ENCODE measurements around the gene PRRC2B. TPM values are rescaled to one million over a fixed set of nuclear protein-coding genes. Genes with fewer than 3 reads are reported as not detected.

Gene PRRC2B
- total and polyA plus RNA-seq, 2 experiments from 2014 or later: 45.0 to 193 TPM

- H3K4me3 Mint-ChIP-seq: no peak overlapping the region
- H2AFZ ChIP-seq: no peak overlapping the region
- H3K4me3 ChIP-seq: no peak overlapping the region
- H3K36me3 Mint-ChIP-seq (ENCODE audit: low read depth): peaks cover 95% of the 10 kb centered on the region
- 0 out of 3 replicates have a peak, but pooled peaks cover 2% of the 10 kb centered on the region for H3K4me1 Mint-ChIP-seq
- peaks cover 51% of the 10 kb centered on the region for H3K79me2 ChIP-seq (replicated peaks; ENCODE audit: insufficient read depth)
- H3K4me2 ChIP-seq: no peak overlapping the region
- TF ChIP-seq ZNF462 (CRISPR knock-in tag; IDR thresholded peaks at IDR 0.05) (no peak), JUNB (IDR thresholded peaks at IDR 0.05; ENCODE audit: unreplicated experiment) (no peak), STAT1 (IDR thresholded peaks at IDR 0.05; ENCODE audit: unreplicated experiment) (no peak)
- peaks cover 79% of the 10 kb centered on the region for H3K36me3 ChIP-seq (ENCODE audit: insufficient read depth)
- H3K27ac ChIP-seq (ENCODE audit: low read depth): no peak overlapping the region
- no peaks in the 10 kb centered on the region; the same call in 2 of the 3 replicates for H3K9me3 Mint-ChIP-seq
- H3K9me2 ChIP-seq (ENCODE audit: insufficient read depth): no peaks in the 10 kb centered on the region
- H3K27ac Mint-ChIP-seq: no peak overlapping the region
- DNase-seq (ENCODE audit: low spot score) (no peak), ATAC-seq (no peak)
- H3K27me3 ChIP-seq (ENCODE audit: insufficient read depth): no peaks in the 10 kb centered on the region
- H3K4me1 ChIP-seq (ENCODE audit: insufficient read depth): no peaks in the 10 kb centered on the region
- peaks cover 42% of the 10 kb centered on the region for H3F3A ChIP-seq (replicated peaks; ENCODE audit: low read depth)
- peaks cover 35% of the 10 kb centered on the region for H3K27me3 Mint-ChIP-seq (ENCODE audit: insufficient read depth, low read depth, poor library complexity)
- H4K20me1 ChIP-seq (replicated peaks; ENCODE audit: insufficient read depth): peaks cover 38% of the 10 kb centered on the region
These were observed 80.0 kb downstream of the PRRC2B start for GRCh38 chr9:131473891-131474290.

- Histone ChIP-seq H2AFZ (no peak overlapping the region), H3K4me1 (ENCODE audit: insufficient read depth) (no peaks in the 10 kb centered on the region), H3K4me2 (no peak overlapping the region), H3K9me2 (ENCODE audit: insufficient read depth) (no peaks in the 10 kb centered on the region), H4K20me1 (replicated peaks; ENCODE audit: insufficient read depth) (peaks cover 36% of the 10 kb centered on the region), H3K27me3 (ENCODE audit: insufficient read depth) (no peaks in the 10 kb centered on the region), H3K27ac (ENCODE audit: low read depth) (no peak overlapping the region), H3F3A (replicated peaks; ENCODE audit: low read depth) (peaks cover 46% of the 10 kb centered on the region), H3K4me3 (no peak overlapping the region), H3K36me3 (ENCODE audit: insufficient read depth) (peaks cover 79% of the 10 kb centered on the region), H3K79me2 (replicated peaks; ENCODE audit: insufficient read depth) (peaks cover 51% of the 10 kb centered on the region)
- no peaks in the 10 kb centered on the region; the same call in 2 of the 3 replicates for H3K9me3 Mint-ChIP-seq
- no peak for ATAC-seq
- H3K4me3 Mint-ChIP-seq: no peak overlapping the region; the same call in 2 of the 3 replicates
- 0 out of 3 replicates have a peak, but pooled peaks cover 2% of the 10 kb centered on the region for H3K4me1 Mint-ChIP-seq
- H3K36me3 Mint-ChIP-seq (ENCODE audit: low read depth): peaks cover 96% of the 10 kb centered on the region
- DNase-seq (ENCODE audit: low spot score): no peak
- peaks cover 32% of the 10 kb centered on the region for H3K27me3 Mint-ChIP-seq (ENCODE audit: insufficient read depth, low read depth, poor library complexity)
- H3K27ac Mint-ChIP-seq: 0 out of 2 replicates have a peak overlapping the region, but pooled peaks have one; percentile 40
- TF ChIP-seq ZNF462 (CRISPR knock-in tag; IDR thresholded peaks at IDR 0.05) (no peak), ETS1 (IDR thresholded peaks at IDR 0.05) (no peak)
These were observed 80.8 kb downstream of the PRRC2B start for GRCh38 chr9:131474711-131475110.
